ENCODE results near the gene MLYCD.

MLYCD gene

DNA sequence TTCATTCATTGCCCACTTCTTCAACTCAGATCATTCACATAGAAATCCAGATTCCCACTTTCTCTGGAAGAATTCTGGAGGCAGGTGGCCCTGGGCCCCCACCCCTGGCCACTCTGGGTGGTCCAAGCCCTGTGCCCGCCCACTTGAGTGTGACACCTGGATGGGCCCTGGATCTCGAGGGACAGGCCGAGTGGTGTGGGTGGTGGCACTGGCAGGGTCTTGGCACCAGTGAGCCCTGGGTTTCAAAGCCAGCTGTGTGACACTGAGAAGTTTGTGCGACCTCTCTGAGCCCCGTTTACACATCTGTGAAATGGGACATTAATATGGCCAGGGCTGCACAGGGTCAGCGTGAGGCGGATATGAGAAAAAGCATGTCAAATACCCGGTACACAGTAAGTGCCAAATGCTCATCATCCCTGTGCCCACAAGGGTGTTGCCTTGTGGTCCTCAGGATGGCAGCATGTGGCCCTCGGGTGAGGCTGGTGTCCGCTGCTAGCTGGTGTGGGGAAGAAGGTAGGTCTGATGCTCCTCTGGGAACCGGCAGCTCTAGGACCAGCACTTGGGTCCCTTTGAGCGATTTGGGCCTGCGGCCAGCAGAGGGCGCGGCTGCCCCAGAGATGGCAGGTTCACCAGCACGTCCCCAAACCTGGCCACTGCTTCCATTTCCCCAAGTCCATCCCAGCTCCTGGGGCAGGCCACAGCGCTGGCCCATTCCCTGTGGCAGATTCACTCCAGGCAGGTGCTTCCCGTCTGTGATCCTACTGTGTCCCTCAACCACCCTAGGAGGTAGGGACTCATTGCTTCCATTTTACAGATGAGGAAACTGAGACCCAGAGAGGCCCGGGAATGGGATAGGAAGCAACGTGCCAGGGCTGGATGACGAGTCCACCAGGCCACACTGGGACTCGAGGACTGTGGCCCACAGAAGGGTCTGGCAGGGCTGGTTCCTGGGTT lies 57.7 kb downstream of the MLYCD start:
- DNase-seq (ENCODE audit: low read depth) = peak; percentile 77

DNA sequence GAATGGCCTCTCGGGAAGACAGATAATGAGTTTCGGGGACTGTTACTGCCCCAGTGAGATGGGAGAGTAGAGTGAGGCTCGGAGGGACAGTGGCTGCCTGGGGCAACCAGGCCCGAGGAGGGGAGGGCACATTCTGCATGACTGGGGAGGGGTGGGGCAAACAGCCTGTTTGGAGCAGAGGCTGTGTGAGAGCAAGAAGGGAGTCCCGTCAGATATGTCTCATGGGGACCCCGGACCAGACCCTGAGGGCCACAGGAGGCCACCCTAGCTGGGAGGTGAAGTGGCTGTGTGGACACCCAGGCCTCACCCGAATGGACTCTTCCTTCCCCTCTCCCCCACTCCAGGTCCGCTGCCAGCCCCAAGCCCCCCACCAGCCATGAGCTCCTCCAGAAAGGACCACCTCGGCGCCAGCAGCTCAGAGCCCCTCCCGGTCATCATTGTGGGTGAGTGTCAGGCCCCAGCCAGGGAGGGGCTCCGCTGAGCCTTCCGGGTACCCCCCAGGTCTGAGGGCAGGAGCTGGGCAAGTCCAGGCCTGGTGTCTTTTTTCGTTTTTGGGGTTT lies 58.5 kb downstream of the MLYCD start:
- DNase-seq (ENCODE audit: low read depth) = no peak

DNA sequence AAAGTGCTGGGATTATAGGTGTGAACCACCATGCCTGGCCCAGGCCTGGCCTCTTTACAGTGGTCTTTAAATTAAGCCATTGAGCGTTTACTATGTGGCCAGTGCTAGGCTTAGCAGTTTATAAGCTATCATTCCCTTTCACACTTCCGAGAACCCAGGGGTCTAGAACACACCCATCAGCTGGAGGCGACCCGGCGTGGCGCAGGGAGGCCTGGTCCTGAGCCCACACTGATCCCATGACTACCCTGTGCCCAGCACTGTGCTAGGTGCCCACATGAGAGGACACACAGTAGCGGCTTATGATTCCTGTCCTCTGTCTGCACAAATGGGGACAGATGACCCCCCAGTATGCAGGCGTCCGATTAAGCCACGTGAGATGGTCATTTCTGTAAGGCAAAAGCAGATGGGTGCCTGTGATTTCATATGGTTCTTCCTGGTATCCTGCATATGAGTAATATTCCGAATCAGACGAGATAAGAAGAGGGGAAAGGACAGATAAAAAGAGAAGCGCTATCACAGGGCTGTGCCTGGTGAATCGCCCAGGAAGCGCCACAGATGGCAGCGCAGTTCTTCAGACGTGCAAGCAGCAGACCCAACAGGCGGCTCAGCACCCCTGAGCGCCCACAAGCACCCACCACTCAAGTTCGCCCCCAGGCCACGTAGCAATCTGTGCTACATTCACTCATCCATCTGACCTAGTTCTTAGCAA lies 59.4 kb downstream of the MLYCD start:
- no peak for DNase-seq (ENCODE audit: low read depth)

DNA sequence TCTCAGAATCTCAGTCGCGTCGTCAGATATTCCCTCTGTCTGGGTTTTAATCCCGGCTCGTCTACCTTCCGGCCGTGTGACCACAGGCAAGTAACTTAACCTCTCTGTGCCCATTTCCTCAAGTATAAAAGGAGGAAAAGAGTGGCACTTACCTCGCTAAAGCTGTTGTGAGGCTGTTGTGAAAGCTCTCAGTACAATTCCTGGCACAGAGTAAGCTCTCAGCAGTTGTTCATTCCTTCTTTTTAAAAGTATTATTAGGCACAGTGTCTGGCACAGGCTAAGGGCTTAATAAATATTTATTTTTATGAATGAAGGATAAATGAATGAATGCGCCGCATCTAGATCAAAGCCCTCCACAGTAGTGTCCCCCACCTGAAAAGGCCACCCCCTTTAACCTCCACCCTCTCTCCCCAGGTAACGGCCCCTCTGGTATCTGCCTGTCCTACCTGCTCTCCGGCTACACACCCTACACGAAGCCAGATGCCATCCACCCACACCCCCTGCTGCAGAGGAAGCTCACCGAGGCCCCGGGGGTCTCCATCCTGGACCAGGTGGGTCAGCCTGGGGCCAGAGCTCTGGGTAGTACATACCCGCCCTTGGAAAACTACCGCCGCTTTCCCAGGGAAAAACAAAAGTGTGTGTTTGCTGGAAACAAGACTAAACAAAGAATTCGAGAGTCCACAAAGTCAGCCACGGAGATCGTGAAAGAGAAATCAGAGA lies 60.1 kb downstream of the MLYCD start:
- DNase-seq (ENCODE audit: low read depth) = no peak

DNA sequence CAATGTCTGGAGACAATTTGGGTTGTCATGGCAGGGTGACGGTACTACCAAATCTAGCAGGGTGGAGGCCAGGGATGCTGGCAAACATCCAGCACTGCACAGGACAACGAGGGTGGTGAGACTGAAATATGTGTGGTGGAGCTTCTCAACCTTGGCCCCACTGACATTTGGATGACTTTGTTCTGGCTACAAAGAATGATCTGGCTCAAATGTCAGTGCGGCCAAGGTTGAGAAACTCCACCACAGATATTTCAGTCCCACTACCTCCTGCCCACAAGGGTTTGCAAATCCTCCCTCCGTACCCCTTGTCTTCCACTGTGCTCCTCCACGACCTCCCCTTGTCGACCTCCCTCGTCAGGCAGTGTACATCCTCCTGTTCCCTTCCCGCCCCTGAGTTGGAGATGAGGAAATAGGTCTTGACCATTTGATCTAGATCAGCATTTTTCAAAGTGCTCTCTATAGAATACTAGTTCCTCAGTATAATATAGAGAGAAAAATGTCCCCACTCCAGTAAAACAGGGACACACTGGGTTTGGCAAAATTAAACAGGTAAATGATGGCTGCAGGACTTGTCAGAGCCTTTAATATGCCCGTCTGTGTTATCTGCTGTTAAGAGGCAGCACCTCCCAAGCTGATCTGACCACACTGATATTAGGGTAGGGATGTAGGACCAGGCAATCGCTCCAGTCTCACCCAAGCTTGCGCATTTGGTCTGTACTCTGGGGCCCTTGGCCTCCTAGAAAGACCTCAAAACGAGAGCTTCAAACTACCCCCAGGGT lies 60.9 kb downstream of the MLYCD start:
- no peak for DNase-seq (ENCODE audit: low read depth)

DNA sequence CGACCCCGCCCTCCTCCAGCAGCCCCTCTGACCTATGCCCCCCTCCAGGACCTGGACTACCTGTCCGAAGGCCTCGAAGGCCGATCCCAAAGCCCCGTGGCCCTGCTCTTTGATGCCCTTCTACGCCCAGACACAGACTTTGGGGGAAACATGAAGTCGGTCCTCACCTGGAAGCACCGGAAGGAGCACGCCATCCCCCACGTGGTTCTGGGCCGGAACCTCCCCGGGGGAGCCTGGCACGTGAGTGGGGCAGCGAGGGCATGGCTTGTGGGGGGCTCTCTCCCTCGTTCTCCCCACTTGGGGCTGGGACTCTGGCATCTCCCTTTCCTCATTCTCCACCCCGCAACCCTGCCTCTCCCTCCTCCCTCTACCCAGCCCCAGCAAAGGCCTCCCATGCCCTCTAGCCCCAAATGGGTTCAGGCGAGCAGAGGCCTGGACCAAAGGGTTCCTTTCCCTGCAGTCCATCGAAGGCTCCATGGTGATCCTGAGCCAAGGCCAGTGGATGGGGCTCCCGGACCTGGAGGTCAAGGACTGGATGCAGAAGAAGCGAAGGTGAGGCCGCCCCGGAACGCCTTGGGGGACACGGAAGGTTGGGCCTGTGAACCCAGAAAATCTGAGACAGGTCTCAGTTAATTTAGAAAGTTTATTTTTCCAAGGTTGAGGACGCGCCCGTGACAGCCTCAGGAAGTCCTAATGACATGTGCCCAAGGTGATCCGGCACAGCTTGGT lies 61.8 kb downstream of the MLYCD start:
- no peak for DNase-seq (ENCODE audit: low read depth)

DNA sequence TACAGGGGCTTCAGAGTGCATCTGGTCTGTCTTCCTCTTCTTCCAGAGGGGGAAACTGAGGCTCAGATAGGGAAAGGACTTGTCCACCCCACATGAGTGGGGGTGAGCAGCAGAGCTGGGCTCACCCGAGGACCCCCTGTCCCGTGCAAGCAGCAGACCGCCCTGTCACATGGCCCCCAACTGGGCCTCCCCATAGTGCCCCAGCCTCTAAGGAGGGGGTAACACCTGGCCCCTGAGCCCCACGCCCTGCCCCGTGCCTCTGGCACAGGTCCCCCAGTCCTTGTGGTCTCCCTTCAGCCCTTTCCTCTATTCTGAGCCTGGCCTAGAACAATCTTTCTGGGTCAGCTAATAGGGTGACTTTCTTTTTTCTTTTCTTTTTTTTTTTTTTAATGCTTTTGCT lies 62.7 kb downstream of the MLYCD start:
- DNase-seq (ENCODE audit: low read depth) = no peak

DNA sequence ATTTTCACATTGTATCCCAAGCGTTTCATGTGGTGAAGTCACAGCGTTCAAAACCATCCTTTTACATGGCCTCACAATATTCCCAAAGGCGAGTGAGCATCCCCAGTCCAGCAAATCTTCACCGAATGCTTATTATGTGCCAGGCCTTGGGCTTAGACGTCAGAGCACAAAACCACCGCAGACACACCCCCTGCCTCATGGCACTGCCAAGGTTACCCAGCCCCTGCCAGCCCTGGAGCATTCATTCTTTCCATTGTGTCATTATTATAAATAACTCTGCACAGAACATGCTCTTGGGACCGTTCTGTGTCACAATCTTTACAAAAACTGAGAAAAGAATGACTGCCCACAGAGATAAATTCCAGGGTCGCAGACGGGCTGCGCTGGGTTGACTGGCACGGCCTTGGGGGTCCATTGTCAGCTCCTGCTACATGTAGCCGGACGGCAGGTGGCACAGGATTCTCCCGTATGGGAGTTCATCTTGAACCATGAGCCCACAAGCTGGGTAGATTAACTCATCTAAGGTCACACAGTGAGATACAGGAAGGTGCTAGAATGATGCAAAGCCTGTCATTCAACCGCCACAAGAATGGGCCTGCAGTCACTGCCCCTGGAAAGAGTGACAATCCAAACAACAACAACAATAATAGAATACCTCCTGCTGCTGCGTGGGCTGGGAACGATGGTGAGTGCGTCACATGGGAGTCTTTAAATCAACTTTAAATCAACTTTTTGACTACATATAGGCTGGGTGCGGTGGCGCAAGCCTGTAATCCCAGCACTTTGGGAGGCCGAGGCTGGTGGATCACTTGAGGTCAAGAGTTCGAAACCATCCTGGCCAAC lies 64.6 kb downstream of the MLYCD start:
- no peak for DNase-seq (ENCODE audit: low read depth)

DNA sequence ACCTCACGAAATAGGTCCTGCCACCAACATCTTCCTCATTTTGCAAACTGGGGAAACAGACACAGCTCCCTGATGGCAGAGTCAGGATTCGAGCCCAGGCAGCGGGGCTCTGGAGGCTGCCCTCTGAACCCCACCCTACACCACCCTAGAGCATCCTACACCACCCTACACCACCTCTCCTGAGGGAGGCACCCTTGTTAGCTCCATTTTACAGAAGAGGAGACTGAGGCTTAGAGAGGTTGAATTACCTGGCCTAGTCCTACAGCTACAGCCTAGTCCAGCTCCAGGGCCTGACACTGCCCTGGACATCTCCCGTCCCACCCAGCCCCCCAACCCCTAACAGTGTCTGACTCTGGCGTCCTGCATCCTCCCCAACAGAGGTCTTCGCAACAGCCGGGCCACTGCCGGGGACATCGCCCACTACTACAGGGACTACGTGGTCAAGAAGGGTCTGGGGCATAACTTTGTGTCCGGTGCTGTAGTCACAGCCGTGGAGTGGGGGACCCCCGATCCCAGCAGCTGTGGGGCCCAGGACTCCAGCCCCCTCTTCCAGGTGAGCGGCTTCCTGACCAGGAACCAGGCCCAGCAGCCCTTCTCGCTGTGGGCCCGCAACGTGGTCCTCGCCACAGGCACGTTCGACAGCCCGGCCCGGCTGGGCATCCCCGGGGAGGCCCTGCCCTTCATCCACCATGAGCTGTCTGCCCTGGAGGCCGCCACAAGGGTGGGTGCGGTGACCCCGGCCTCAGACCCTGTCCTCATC lies 65.9 kb downstream of the MLYCD start:
- no peak for DNase-seq (ENCODE audit: low read depth)

DNA sequence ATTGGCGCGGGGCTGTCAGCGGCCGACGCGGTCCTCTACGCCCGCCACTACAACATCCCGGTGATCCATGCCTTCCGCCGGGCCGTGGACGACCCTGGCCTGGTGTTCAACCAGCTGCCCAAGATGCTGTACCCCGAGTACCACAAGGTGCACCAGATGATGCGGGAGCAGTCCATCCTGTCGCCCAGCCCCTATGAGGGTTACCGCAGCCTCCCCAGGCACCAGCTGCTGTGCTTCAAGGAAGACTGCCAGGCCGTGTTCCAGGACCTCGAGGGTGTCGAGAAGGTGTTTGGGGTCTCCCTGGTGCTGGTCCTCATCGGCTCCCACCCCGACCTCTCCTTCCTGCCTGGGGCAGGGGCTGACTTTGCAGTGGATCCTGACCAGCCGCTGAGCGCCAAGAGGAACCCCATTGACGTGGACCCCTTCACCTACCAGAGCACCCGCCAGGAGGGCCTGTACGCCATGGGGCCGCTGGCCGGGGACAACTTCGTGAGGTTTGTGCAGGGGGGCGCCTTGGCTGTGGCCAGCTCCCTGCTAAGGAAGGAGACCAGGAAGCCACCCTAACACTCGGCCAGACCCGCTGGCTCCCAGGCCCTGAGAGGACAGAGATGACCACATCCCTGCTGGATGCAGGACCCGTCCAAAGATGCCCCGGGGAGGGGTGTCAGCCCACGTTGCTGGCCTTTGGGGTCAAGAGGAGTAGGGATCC lies 66.7 kb downstream of the MLYCD start:
- no peak for DNase-seq (ENCODE audit: low read depth)

DNA sequence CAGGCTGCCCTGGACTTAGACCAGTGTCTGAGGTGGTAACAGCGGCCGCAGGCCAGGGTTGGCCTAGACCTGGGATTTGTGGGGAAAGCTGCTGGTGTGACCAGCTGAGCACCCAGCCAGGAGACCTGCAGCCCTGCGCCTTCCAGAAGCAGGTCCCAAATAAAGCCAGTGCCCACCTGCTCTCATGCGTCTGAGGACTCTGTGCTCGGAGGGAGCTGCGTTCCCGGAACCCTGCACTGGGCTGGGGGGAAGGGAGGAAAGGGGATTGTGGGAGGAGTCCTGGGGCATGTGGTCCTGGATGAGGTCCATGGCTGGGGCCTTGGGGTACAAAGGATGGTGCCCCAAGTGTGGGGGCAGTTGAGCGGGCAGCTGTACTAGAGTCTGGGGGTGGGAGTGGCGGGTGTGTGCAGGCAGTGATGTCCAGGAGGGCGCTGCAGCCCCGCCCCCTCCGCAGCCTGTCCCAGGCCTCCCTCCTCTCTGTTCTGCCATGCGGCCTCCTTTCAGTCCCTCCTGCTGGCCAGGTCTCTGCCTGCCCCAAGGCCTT lies 67.3 kb downstream of the MLYCD start:
- DNase-seq (ENCODE audit: low read depth) = no peak

DNA sequence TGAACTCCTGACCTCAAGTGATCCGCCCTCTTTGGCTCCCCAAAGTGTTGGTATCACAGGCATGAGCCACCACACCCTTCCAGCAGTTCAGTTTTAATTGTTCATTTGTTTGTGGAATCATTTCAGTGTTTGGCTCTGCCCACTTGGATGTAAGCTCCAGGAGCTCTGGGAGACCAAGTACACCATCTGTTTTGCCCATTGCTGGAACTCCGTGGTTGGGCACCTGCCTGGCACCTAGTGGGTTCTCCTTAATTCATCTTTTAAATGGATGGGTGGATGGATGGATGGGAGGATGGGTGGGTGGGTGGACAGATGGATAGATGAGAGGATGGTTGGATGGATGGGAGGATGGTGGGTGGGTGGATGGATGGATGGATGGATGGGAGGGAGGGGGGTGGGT lies 68.2 kb downstream of the MLYCD start:
- DNase-seq (ENCODE audit: low read depth) = no peak

DNA sequence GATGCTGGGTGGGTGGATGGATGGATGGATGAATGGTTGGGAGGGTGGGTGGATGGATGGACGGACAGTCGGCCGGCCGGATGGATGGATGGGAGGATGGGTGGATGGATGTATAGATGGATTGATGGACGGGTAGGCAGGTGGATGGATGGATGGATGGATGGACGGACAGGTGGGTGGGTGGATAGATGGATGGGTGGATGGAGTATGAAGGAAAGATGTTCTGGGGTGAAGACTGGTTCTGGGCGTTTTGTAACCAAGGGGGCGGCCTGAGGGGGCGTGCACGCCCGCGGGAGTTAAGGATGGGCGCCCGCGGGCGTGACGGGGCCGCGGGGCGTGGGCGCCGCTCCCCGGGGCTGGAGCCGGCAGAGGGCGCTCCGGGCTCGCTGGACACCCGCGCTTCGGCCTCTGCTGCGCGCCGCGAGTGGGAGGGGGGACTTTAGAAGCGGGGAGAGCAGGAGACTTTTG lies 69.0 kb downstream of the MLYCD start, which contains the start of gene NECAB2:
Gene NECAB2 (plus strand): TSS at position 407 of the 468 bp plus-strand sequence. CDS start 405 bp downstream, outside the sequence.
- DNase-seq (ENCODE audit: low read depth) = peak; percentile 37

DNA sequence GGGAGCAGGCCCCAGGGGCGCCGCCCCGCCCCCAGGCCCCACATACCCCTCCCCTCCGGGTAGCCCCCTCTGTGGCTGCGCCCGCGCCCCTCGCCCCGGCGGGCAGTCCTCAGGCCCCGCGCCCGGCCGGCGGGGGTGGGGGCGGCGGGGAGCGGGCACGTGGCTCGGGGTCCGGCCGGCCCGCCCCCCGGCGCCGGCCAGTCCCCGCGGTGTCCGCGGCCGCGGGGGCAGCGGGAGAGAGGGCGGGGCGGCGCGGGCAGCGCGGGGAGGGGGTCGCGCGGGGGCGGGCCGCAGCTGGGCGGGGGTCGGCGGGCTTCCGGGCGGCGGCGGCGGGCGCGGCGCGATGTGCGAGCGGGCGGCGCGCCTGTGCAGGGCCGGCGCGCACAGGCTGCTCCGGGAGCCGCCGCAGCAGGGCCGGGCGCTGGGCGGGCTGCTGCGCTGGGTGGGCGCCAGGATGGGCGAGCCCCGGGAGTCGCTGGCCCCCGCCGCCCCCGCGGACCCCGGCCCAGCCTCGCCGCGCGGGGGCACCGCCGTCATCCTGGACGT lies 69.5 kb downstream of the MLYCD start:
- no peak for DNase-seq (ENCODE audit: low read depth)

DNA sequence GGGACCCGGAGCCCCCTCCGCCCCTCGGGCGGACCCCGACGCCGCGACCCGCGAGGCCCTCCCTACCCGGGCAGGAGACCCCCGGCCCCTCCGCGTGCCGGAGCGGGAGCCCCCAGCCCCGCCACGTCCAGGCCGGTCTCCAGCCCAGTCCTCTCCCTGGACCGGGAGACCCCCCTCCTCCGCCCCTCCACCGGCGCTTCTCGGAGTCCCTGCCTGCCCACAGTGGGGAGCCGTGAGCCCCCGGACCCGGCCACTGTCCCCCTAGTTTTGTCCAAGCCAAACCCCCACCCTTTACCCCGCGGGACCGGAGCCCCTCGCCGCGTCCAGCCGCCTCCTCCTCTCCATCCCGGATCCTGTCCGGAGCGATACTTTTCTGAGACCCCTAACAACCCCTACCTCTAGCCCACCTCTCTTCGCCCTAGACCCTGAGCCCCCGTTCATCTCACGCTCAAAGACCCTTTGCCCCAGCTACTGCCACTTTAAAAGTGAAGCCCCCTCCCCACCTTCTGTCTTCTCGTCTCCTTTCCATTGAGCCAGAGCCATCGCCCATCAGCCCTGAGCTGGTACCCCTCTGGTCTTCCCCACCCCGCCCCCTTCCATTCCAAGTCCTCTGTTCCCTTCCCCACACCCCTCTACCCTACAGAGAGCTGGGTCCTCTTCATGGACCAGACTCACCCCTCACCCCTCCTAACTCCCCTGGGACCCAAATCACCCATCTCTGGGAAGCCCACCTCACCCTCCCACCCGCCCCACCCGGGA lies 70.2 kb downstream of the MLYCD start:
- no peak for DNase-seq (ENCODE audit: low read depth)

DNA sequence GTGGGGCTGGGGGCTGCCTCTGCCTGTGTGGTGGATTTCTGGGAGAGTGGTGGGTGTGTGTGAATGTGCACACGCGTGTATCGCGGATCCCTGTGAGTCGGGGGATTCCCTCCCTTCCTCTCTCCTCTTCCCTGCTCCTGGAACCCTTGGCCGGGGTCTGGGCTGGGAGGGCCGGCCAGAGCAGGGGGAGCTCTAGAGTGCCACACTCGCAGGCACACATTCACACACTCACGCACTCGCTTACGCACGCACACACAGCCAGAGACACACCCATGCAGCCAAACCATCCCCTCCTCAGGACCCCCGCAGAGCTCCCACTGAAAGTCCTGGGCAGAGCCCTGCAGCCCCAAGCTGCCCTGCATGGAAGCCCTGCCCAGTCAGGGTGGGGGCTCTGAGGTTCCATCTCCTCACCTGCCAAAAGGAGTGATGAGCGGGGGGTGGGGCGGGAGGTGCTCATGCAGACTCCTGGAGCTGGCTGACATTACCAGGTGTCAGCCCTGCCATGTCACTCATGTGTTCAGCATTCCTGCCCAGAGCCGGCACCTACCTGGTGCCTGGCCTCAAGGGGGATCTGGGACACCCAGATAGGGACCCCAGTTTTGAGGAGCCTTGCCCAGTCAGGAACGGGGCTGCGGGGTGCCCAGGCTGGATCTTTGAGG lies 71.0 kb downstream of the MLYCD start:
- no peak for DNase-seq (ENCODE audit: low read depth)

Measured in EH (cell line).